Fibroblast of lung (primary cell): ENCODE results near the gene VCAM1.

ENCODE experiments used
- EZH2 ChIP-seq: IDR thresholded peaks from 2 replicates; pipeline ENCODE4 v1.5.1; 2012; ENCODE audit warnings: low read length, control low read depth, mild to moderate bottlenecking; ENCODE audit errors: missing control alignments
- TF ChIP-seq, protein P1 (sequence below), 2 donors: IDR thresholded peaks in 1 of 2; conservative IDR thresholded peaks in 1 of 2; 1 replicate in 1 of 2; 2 replicates in 1 of 2; pipeline ENCODE4 v1.5.1; 2011 to 2012; ENCODE audit warnings: low read length in 2 of 2, control low read depth in 1 of 2, inconsistent platforms in 1 of 2, low read depth in 1 of 2, mild to moderate bottlenecking in 1 of 2

DNA sequence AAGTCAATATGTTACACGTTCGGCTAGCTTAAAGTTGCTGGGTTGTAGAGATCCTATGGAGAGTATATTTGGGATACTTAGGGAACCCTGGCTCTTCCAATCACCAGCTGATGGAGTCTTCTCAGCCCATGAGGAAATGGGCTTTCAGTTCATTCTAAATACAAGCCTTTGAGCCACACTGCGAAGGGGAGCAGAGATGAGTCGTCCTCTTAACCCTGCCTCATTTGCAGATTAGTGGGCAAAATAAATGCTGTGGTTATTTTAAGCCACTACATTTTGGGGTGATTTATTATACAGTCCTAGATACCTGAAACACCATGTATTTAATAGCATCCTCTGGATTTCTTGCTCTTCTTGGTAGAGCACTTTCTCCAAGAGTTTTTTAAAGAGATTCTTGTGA, 19.0 kb upstream of the VCAM1 start:
- TF ChIP-seq, protein P1, sequence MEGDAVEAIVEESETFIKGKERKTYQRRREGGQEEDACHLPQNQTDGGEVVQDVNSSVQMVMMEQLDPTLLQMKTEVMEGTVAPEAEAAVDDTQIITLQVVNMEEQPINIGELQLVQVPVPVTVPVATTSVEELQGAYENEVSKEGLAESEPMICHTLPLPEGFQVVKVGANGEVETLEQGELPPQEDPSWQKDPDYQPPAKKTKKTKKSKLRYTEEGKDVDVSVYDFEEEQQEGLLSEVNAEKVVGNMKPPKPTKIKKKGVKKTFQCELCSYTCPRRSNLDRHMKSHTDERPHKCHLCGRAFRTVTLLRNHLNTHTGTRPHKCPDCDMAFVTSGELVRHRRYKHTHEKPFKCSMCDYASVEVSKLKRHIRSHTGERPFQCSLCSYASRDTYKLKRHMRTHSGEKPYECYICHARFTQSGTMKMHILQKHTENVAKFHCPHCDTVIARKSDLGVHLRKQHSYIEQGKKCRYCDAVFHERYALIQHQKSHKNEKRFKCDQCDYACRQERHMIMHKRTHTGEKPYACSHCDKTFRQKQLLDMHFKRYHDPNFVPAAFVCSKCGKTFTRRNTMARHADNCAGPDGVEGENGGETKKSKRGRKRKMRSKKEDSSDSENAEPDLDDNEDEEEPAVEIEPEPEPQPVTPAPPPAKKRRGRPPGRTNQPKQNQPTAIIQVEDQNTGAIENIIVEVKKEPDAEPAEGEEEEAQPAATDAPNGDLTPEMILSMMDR (conservative IDR thresholded peaks at IDR 0.05 in 1 of 2, IDR thresholded peaks at IDR 0.05 in 1 of 2; ENCODE audit: low read depth in 1 of 2, low read length in 2 of 2): no peak
- TF ChIP-seq EZH2: no peak
